PFSK-1 (cell line): ENCODE measurements around the gene RERG.

Source experiments
- FOXP2 ChIP-seq: optimal IDR thresholded peaks from 2 replicates; pipeline ENCODE3; 2011; ENCODE audit warnings: borderline replicate concordance, control low read depth, inconsistent platforms; ENCODE audit not compliant: insufficient read depth; ENCODE audit errors: extremely low read length, extremely low read depth
- POLR2AphosphoS5 ChIP-seq: IDR thresholded peaks from 2 replicates; pipeline ENCODE4 v1.6.1; 2012; ENCODE audit warnings: low read depth, mild to moderate bottlenecking, control low read depth, low read length, moderate library complexity
- REST ChIP-seq, 2 experiments: IDR thresholded peaks; 2 replicates each; pipeline versions ENCODE4 v1.6.1 to v1.8.0; 2011 to 2012; ENCODE audit warnings: low read depth in 2 of 2, low read length in 2 of 2, control low read depth in 1 of 2, inconsistent platforms in 1 of 2, mild to moderate bottlenecking in 1 of 2, moderate library complexity in 1 of 2; ENCODE audit not compliant: insufficient read depth in 1 of 2
- SIN3A ChIP-seq: IDR thresholded peaks from 2 replicates; pipeline ENCODE4 v1.6.1; 2012; ENCODE audit warnings: mild to moderate bottlenecking, low read length, moderate library complexity, borderline replicate concordance; ENCODE audit not compliant: insufficient read depth
- TAF1 ChIP-seq: IDR thresholded peaks from 2 replicates; pipeline ENCODE4 v1.6.1; 2012; ENCODE audit warnings: low read length, control low read depth, borderline replicate concordance; ENCODE audit not compliant: insufficient read depth

GRCh38 chr12:15123401-15123800, 97.8 kb downstream of the RERG start:
- TF ChIP-seq POLR2AphosphoS5 (no peak), REST (IDR thresholded peaks at IDR 0.05; ENCODE audit: insufficient read depth in 1 of 2, low read depth in 2 of 2, low read length in 2 of 2) (no peak), SIN3A (no peak), TAF1 (no peak), FOXP2 (no peak)
